ENCODE measurements around the gene SH3GLB1. TPM values are rescaled to one million over a fixed set of nuclear protein-coding genes. Genes with fewer than 3 reads are reported as not detected.
A peak's percentile ranks its signal among the peaks of the same experiment; 100 is the strongest.

Gene SH3GLB1
- total RNA-seq, 6 experiments from 2014 or later = 91.0 to 102 (median 100) TPM

DNA sequence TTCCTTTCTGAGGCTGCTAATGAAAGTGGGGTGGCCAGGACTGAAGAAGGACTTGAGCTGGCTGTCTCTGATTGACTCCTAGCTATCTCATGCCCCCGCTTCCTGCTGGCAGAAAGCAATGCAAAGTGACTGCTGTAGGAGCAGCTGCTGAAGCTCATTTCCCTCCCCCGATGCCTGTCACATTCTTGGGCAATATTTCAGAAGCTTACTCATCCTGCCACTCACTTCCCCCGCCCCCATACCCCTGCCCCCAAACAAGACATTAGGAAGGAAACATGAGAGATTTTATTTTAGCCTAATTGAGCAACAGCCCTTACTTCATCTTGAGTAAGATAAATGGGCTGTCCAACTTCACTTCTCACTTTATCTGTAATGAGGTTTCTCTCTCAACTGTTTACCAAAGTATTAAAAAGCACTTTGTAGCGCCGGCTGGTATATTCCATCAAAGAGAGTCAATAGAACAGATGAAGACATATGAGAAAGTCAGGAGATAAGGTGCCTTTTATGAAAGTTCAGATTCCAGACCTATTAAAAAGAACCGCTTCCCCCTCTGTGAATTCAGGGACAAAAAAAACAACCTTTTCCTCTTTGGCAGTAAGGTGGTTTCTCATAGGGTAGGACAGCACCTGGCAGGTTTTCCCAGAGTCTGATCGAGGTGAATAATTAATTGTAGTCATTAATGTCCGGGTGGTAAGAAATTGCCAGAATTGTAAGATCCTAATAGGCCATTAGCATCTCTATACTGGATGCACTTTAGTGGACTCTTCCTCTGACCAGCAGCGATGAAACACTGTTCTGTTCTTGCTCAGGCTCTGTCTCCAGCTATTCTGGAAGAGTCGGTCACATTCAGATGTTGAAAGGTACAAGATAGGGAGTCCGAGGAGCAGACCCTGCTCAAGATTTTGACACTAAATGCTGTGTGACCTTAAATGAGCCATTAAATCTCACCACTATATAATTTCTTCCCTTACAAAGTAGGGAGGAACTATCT is 70.2 kb downstream of the SH3GLB1 start:
- Mint-ChIP-seq H3K9me3 (no peaks in the 10 kb centered on the region), H3K27me3 (ENCODE audit: insufficient read depth) (no peaks in the 10 kb centered on the region), H3K36me3 (ENCODE audit: low read depth) (no peaks in the 10 kb centered on the region), H3K27ac (peak overlapping the region; percentile 79), H3K4me3 (peak overlapping the region; percentile 79), H3K4me1 (ENCODE audit: low read depth) (peaks cover 60% of the 10 kb centered on the region)
- TF ChIP-seq, protein P1, sequence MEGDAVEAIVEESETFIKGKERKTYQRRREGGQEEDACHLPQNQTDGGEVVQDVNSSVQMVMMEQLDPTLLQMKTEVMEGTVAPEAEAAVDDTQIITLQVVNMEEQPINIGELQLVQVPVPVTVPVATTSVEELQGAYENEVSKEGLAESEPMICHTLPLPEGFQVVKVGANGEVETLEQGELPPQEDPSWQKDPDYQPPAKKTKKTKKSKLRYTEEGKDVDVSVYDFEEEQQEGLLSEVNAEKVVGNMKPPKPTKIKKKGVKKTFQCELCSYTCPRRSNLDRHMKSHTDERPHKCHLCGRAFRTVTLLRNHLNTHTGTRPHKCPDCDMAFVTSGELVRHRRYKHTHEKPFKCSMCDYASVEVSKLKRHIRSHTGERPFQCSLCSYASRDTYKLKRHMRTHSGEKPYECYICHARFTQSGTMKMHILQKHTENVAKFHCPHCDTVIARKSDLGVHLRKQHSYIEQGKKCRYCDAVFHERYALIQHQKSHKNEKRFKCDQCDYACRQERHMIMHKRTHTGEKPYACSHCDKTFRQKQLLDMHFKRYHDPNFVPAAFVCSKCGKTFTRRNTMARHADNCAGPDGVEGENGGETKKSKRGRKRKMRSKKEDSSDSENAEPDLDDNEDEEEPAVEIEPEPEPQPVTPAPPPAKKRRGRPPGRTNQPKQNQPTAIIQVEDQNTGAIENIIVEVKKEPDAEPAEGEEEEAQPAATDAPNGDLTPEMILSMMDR (IDR thresholded peaks at IDR 0.05) = no peak
- DNase-seq = peak; percentile 76

DNA sequence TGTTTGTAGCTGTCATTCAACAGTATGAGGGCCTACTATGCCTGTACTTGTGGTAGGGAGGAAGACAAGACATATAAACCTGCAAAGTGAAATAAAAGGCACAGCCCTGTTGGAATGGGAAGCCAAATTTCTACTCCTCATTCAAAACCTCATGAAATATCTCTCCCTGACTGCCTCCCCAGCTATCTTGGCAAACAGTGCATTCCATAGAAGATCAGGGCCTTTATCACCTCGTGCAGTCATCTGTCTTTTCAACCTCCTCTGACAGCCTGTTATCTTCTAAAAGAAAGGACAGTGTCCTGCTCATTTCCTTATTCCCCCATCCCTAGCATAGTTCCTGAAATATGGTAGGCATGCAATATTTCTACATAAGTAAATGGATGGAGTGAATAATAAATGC is 71.0 kb downstream of the SH3GLB1 start:
- Mint-ChIP-seq H3K4me1 (ENCODE audit: low read depth) (peaks cover 68% of the 10 kb centered on the region), H3K27ac (peak overlapping the region; percentile 79; the same call in 1 of the 2 replicates), H3K9me3 (no peaks in the 10 kb centered on the region), H3K27me3 (ENCODE audit: insufficient read depth) (no peaks in the 10 kb centered on the region), H3K4me3 (no peak overlapping the region), H3K36me3 (ENCODE audit: low read depth) (no peaks in the 10 kb centered on the region)
- DNase-seq = no peak
- TF ChIP-seq, protein P1 (IDR thresholded peaks at IDR 0.05) = no peak

DNA sequence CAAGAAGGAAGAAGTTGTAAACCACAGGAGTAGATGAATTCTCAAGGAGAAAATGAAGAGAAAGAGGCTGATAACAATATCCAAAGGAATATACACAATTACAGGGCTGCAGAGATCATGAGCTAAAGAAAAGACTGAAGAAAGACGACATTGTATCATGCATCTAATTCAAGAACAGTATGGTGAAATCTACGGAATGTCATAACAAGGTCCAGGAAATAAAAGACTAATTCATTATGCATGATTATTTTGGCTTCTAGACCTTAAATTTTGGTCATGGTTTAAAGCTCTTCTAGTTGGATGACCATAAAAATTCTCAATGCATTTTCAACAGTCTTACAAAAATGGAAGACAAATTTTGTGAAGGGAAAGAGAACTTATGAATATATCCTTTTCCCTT is 71.7 kb downstream of the SH3GLB1 start:
- Mint-ChIP-seq H3K9me3 (no peaks in the 10 kb centered on the region), H3K36me3 (ENCODE audit: low read depth) (no peaks in the 10 kb centered on the region), H3K27me3 (ENCODE audit: insufficient read depth) (no peaks in the 10 kb centered on the region), H3K4me3 (no peak overlapping the region), H3K4me1 (ENCODE audit: low read depth) (peaks cover 74% of the 10 kb centered on the region), H3K27ac (no peak overlapping the region)
- TF ChIP-seq, protein P1 (IDR thresholded peaks at IDR 0.05) = no peak
- DNase-seq = no peak

DNA sequence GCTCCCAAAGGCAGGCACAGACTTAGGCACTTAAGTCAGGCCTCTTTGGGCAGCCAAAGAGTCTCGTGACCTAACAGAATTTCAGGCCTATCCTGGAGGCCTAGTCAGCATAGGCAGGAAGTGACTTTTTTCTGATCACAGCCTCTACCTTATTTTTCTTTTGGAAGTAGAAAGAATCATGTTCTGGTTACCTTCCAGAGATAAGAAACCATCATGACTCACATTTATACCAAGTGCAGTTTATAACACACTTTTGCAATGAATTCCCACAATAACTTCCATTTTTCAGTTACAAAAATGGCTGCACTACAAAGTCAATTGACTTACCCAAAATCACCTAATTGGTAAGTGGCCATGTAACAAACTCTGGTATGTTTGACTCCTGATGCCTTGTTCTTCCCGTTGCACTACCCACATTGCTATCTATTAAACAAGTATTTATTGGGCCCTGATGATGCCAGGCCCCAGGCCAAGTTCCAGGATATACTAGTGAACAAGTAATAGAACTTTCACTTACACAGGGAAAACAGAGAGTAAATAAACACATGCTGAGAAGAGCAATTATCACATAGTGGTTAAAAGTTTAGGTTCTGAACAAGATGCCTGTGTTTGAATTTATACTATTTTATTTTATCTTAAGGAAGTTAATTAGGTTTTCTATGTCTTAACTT is 74.3 kb downstream of the SH3GLB1 start:
- no peak overlapping the region for H3K4me3 Mint-ChIP-seq
- peak; percentile 28 for DNase-seq
- peak overlapping the region; percentile 85 for H3K27ac Mint-ChIP-seq
- H3K36me3 Mint-ChIP-seq (ENCODE audit: low read depth) = no peaks in the 10 kb centered on the region
- no peaks in the 10 kb centered on the region; the same call in 1 of the 2 replicates for H3K27me3 Mint-ChIP-seq (ENCODE audit: insufficient read depth)
- TF ChIP-seq, protein P1 (IDR thresholded peaks at IDR 0.05) = no peak
- no peaks in the 10 kb centered on the region for H3K9me3 Mint-ChIP-seq
- H3K4me1 Mint-ChIP-seq (ENCODE audit: low read depth) = peaks cover 68% of the 10 kb centered on the region

DNA sequence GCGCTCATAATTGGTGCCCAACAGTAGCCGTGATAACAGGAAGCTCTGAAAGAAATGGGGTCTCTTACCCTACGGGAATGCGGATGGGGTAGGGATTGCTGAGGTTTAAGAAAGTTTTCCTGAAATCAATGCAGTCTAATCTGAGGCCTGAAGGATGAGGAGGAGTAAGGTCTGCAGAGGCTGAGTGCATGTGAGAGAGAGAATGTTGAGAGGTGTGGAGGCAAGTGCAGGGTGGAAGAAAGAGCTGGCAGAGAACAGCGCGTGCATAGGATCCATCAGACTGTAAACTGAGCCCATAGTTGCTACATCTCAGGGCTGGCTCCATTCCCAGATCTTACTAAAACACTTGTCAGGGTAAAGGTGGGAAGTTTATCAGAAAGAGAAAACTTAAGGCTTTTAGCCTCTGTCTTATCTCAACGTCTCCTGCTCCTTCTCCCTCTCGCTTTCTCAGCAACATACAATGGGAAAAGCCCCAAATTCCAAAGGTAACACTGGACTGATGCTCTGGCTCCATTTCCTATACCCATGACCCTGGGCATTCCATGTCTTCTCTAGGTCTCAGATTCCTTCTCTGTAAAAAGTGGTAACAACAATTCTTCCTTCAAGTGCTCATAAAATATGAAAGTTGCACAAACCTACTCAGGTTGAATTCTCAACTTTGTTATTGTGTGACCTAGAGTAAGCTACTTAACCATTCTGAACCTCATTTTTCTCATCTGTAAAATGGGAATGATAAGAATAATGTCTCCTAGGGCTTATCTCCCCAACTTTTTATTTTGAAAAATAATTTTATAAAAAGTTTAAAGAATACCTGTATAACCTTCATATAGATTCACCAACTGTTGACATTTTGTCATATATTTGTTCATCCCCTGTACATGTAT is 75.2 kb downstream of the SH3GLB1 start:
- Mint-ChIP-seq H3K27ac (peak overlapping the region; percentile 4; the same call in 1 of the 2 replicates), H3K4me1 (ENCODE audit: low read depth) (peaks cover 59% of the 10 kb centered on the region), H3K36me3 (ENCODE audit: low read depth) (no peaks in the 10 kb centered on the region), H3K4me3 (no peak overlapping the region), H3K27me3 (ENCODE audit: insufficient read depth) (peaks cover 2% of the 10 kb centered on the region), H3K9me3 (no peaks in the 10 kb centered on the region)
- DNase-seq = no peak
- TF ChIP-seq, protein P1 (IDR thresholded peaks at IDR 0.05) = no peak

Data from HFFc6 (cell line).